GM19240 (cell line): ENCODE data around the gene RSPO4.

Experiments
- DNase-seq: peaks from one replicate; pipeline ENCODE4 v3.0.0; 2011; ENCODE audit warnings: low spot score; ENCODE audit not compliant: insufficient read length

The RSPO4 gene

DNA sequence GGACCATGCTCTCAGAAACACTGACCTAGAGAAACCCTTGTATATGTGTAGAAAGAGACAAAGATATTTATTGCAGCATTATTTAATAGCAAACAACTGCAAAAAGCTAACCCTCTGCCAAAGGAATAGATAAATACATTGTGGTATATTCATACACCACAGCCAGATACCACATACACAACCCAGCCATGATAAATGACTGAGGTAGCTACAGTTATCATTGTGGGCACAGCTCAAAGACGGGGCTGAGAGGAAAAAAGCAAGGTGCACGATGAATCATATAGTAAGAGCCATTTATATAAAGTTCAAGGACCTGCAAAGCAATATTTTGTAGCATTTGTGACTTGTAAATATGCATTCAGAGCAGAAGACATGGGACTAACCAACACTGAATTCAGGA is 30.8 kb downstream of the RSPO4 start:
- no peak for DNase-seq

DNA sequence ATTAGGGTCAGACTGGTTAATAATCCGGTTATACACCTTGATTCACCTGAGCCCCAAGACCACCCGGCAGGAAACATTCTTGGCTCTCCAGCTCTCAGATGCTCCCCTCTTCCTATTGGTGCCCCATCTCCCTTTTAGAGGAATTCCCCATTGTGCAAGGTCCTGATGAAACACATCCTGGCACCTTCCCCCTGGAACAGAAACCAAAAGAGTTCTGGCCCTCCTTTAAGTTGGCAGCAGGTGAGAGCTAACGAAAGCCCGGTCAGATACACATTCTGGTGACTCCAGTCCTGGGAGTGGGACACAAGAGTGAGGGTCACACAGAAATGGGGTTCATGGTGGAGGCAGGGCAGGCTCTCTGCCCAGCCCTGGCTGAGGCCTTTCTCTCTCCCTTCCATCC is 32.2 kb downstream of the RSPO4 start:
- DNase-seq: no peak

DNA sequence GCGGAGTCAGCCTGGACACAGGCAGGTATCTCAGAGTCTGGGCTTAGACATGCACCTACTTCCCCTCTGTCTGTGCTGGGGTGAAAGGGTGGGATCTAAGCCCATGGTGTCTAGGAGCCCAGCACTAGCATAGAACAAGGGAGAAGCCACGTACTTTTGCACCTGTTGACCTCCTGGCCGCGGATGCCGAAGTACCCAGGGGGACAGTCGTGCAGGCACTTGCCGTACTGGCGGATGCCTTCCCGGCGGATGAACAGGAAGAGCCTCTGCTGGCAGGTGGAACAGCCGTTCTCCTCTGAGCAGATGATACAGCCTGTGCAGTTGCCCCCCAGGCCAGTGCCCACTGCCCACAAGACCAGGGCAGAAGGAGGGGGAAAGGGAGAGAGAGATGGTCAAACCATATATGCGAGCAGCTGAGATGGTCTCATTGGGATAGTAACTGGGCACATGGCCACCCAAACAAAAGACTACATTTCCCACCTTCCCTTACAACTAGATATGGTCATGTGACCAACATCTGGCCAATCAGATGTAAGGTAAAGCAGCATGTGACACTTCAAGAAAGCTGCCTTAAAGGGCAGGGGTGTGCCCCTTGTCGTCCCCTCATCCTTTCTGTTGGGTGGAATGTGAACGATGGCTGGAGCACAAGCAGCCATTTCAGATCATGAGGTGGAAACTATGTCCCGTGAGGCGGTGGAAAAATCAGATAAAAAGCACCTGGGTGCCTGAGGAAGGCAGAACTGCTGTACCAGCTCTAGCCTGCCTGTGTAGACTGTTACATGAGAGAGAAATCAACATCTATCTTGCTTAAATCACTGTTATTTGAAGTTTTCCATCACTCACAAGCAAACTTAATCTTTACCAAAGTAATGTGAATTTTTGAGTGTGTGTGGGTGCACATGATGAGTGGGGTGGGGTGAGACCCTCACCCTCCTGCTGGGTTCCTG is 34.0 kb downstream of the RSPO4 start:
- peak; percentile 8 for DNase-seq

- DNase-seq: no peak
These were observed 36.2 kb downstream of the RSPO4 start for GRCh38 chr20:965956-966355.

DNA sequence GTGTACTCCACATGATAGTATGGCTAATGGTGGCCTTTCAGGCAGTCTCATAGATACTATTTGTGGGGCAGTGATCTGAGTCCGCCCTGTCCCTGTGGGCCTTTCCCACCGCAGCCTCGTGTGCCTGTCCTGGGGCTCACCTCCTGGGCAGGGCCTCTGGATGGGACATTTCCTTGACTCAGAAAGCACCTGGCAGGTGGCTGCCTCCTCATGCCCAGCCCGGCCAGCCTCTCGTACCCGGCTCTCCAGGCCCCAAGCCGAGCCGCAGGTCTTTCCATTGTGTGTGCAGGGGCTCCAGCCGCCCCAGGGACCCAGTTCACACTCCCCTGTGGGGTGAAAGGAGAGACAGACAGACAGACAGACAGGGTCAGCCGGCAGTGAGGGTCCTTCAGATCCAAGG is 38.3 kb downstream of the RSPO4 start:
- DNase-seq: no peak

DNA sequence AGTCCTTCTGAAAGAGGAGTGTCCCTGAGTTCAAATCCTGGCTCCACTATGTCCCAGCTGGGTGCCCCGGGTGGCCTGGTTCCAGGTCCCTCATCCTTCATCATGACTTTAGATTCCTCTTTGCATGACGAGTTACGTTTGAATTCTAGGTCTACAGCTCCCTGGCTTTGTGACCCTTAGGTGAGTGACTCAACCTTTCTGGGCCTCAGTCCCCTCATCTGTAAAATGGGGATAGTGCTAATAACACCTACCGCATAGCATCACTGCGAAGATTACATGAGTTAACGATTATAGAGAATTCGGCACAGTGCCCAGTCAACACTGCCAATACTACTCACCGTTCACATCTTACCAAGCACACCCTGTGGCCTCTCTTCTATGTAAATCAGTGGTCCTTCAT is 39.4 kb downstream of the RSPO4 start:
- DNase-seq: no peak

GRCh38 chr20:962223-962622 is 39.9 kb downstream of the RSPO4 start:
- no peak for DNase-seq

- no peak for DNase-seq
These were observed 40.3 kb downstream of the RSPO4 start for GRCh38 chr20:961768-962167.

DNA sequence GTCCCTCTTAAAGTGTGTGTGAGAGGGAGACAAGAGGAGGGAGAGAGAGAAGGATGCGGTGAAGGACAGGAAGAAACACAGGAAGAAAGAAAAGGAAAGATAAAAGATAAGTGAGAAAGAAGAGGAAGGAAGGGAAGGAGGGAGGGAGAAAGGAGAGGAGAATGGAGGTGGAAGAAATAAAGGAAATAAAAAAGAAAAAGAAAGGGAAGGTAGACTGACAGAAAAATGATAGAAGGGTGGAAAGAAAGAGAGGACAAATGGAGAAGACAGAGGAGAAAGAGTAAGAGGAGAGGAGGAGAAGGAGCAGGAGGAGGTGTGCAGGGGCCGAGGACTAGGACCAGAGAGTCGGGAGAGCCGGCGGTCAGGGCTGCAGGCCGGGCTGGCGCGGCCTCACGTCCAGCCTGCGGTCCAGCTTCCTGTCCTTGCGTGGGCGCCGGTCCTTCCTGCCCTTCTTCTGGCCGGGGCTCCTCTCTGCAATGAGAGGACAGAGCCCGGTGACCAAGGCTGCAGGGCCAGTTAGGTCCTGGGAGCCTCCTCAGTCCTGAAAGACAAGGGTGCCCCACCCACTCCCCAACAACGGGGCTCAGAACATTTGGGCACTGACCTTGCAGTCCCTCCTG is 42.0 kb downstream of the RSPO4 start:
- no peak for DNase-seq

DNA sequence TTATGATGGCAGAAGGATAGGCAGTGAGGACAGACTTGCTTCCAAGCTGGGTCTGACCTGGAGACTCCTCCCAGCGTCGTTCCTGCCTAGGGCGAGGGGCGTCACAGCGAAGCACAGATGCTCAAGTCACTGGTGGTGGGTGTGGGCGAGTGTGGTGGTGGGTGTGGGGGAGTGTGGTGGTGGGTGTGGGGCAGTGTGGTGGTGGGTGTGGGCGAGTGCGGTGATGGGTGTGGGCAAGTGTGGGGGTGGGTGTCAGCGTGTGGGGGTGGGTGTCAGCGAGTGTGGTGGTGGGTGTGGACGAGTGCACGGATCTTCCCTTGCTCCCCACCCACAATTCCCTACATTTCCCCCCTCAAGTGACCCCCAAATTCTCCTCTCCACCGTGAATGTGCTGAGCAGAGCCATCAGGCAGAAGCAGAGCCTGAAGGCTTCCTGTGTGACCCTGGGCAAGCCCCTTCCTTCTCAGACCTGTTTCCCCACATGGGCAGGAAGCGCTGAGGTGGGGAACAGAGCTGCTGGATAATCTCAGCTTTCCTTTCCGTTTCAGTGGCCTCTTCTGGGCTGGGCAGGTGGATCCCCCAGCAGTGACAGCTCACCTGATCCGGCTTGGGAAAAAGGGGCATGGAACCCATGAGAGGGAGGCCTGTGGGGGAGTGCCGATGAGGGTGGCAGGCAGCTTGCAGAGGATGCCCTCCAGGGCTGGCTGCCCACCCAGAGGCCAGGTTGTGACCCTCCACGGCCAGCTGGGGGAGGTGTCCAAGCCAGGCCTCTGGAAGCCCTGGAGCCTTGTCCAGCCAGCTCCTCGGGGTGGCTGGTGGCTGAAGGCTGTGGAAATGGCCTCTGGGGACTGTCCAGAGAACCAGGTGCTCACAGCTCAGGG is 42.9 kb downstream of the RSPO4 start:
- no peak for DNase-seq

DNA sequence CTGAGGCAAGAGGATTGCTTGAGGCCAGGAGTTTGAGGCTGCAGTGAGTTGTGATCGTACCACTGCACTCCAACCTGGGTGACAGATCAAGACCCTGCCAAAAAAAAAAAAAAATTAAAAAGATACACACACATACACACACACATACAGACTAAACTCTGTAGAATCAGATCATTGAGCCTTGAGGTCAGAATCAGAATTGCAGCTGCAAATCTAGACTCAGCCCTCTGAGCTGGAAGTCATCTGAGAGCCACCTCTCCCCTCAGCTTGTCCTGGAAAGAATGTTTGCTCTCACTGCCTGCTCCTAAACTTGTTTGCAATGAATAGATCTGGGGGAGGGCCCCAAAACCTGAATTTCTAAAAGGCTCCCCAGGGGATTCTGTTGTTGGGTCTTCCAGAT is 44.6 kb downstream of the RSPO4 start:
- no peak for DNase-seq

DNA sequence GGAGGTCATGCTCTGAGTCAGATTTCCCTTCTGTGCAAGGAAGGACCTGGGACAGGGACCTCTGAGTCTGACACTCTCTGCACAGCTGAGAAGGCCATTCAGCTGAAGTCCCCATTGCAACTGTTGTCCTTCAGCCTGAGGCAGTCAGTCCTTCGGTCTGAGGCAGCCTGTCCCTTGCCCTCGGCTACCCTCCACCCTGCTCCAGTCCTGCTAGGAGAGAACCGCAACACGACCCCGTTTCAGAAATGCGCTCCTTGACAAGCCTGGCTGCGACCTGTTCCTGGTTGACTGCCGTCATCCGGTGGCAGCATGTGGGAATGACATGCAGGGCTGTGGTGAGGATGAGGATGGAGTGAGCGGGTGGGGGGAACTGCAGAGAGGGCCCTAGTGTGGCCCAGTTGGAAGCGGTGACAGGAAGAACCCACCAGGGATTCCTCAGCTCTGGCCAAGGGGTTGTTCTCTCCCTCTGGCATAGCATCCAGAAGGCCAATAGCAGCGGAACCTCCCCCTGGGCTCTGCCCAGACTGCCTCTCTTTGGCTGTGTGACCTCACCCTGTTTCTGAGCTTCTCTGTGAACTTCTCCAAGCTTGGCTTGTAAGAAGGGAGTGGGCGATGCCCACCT is 45.7 kb downstream of the RSPO4 start:
- peak; percentile 84 for DNase-seq

DNA sequence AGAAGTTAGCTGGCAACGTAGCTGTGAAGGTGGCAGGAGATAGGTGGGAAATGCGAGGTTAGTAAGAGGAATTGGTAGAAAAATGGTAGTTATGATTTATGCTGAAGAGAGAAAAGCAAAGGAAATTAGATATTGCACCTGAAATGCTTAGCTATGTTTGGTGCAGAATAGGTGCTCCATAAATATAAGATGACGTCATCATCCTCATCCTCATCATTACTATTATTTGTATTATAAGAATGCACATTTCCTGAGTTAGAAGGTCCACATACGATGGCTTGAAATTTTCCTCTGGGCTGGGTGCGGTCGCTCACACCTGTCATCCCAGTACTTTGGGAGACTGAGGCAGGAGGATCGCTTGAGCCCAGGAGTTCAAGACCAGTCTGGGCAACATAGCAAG is 46.5 kb downstream of the RSPO4 start:
- DNase-seq: no peak

DNA sequence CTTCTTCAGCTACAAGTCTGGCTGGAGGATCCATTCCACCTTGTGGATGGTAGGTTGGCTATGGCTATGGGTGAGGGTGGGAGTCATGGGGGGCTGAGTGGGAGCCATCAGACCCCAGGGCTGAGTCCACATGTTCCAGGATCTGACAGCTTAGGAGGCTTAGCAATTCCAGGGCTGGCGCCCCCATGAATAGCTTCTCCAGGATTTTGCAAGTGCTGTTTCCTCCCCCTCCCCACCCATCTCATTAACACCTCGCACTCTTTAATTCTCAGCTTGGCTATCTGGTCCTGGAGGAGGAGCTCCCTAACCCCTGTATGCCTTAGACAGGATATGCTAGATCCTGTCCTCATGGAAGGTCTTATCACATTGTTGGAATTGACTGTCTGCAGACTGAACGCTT is 47.0 kb downstream of the RSPO4 start:
- no peak for DNase-seq

- DNase-seq: no peak
These were observed 48.4 kb downstream of the RSPO4 start for GRCh38 chr20:953742-954141.

GRCh38 chr20:952196-952795 is 49.8 kb downstream of the RSPO4 start:
- DNase-seq: no peak

DNA sequence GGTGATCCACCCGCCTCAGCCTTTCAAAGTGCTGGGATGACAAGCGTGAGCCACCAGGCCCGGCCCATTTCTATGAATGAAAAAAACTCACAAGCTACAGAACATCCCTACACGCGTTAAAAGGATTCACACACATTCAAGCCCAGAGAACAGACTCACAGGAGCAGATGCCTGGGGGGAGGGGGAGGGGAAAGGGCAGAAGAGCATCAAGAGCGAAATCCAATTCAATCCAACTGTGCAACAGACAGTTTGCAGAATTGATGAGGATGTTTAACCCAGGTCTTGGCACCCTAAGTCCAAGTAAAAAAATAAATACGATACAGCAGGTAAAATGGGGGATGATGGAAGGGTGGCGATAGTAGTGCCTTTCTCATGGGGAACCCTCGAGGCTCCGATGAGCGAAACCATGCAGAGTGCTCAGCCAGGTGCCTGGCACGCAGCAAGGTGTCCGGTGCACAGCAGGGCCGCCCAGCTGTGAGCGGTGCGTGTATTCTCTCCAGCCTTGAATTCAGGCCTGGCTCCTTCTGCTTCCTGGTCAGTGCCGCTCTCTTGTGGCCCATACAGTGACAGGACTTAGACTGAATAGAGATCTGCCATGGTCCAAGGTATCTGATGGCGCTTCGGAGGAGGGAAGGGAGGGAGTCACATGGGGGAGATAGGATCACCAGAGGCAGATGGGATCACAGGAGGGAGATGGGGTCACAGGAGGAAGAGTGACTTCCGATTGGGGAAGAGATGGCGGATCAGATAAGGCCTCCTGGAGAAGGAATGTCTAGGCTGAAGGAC is 50.5 kb downstream of the RSPO4 start:
- DNase-seq: no peak

DNA sequence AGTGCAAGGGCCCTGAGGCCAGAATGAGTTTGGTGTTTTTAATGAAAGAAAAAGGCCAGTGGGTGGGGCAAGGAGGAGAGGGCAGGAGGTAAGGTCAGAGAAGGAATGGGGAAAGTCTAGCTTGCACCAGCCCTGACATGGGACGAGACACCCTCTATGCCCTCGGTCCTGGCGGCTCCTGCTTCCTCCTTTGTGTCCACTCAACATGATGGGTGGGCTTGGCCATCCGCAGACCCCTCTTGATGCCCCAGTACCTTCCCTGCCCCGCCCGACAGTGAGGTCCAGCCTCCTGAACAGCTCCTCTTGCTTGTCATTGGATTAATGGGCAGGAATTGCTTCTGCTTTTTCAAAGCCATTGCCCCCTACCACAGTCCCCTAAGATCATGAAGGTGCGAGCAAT is 52.4 kb downstream of the RSPO4 start:
- no peak for DNase-seq

GRCh38 chr20:946826-947225 is 55.3 kb downstream of the RSPO4 start:
- no peak for DNase-seq

GRCh38 chr20:945841-946240 is 56.3 kb downstream of the RSPO4 start:
- no peak for DNase-seq
